Activated T-cell treated with anti-CD3 and anti-CD28 coated beads, Interleukin-2, amount 50 U/mL, for 24 hours (primary cell): ENCODE results near the gene UBAC1.
"Not testable (repeated sequence)": the region's sequence is repeated elsewhere in the genome, so short reads cannot be mapped to it uniquely, and the experiment has no call there.

ENCODE experiments used
- DNase-seq: peaks from one replicate; pipeline ENCODE4 v3.0.0-alpha.2; 2020
- H3K27ac Mint-ChIP-seq: 2 replicates; pipeline ENCODE4 v1.8.0; 2020; ENCODE audit warnings: mild to moderate bottlenecking, mixed read lengths
- H3K27me3 Mint-ChIP-seq: 2 replicates; pipeline ENCODE4 v1.8.0; 2020; ENCODE audit warnings: mixed read lengths
- H3K36me3 Mint-ChIP-seq: 2 replicates; pipeline ENCODE4 v1.8.0; 2020; ENCODE audit warnings: low read depth, mixed read lengths
- H3K4me1 Mint-ChIP-seq: 2 replicates; pipeline ENCODE4 v1.8.0; 2020; ENCODE audit warnings: low read depth, mixed read lengths
- H3K4me3 Mint-ChIP-seq: 2 replicates; pipeline ENCODE4 v1.8.0; 2020; ENCODE audit warnings: mild to moderate bottlenecking, moderate library complexity, mixed read lengths
- H3K9me3 Mint-ChIP-seq: 2 replicates; pipeline ENCODE4 v1.8.0; 2020; ENCODE audit warnings: mixed read lengths

The UBAC1 gene

DNA sequence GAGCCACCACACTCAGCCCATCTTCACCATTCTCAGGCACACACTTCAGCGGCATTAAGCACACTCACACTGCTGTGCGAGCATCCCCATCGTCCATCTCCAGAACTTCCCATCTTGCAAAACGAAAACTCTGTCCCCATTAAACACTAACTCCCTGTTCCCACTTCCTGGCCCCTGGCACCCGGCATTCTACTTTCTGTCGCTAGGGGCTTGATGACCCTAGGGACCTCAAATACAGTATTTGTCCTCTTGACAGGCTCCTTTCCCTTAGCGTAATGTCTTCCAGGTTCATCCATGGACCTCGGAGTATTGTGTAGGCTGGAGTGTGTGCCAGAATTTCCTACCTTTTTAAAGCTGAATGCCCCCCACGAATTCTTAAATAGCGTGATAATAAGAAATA is 14.7 kb upstream of the UBAC1 start:
- H3K27ac Mint-ChIP-seq, result no peak overlapping the region
- peaks cover 29% of the 10 kb centered on the region for H3K4me1 Mint-ChIP-seq
- no peaks in the 10 kb centered on the region for H3K27me3 Mint-ChIP-seq
- DNase-seq, result no peak
- H3K9me3 Mint-ChIP-seq, result no peaks in the 10 kb centered on the region
- no peak overlapping the region for H3K4me3 Mint-ChIP-seq
- no peaks in the 10 kb centered on the region for H3K36me3 Mint-ChIP-seq

DNA sequence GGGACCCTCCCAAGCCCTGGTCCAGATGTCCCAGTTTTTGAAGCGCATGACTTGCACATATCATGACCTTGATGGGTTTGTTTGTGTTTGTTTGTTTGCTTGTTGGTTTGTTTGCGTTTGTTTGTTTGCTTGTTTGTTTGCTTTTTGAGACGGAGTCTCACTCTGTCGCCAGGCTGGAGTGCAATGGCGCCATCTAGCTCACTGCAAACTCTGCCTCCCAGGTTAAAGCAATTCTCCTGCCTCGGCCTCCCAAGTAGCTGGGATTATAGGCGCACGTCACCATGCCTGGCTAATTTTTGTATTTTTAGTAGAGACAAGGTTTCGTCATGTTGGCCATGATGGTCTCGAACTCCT is 13.0 kb upstream of the UBAC1 start:
- no peaks in the 10 kb centered on the region for H3K36me3 Mint-ChIP-seq
- no peak for DNase-seq
- no peak overlapping the region for H3K4me3 Mint-ChIP-seq
- H3K4me1 Mint-ChIP-seq, result peaks cover 20% of the 10 kb centered on the region
- no peaks in the 10 kb centered on the region for H3K27me3 Mint-ChIP-seq
- H3K9me3 Mint-ChIP-seq, result no peaks in the 10 kb centered on the region
- H3K27ac Mint-ChIP-seq, result no peak overlapping the region

DNA sequence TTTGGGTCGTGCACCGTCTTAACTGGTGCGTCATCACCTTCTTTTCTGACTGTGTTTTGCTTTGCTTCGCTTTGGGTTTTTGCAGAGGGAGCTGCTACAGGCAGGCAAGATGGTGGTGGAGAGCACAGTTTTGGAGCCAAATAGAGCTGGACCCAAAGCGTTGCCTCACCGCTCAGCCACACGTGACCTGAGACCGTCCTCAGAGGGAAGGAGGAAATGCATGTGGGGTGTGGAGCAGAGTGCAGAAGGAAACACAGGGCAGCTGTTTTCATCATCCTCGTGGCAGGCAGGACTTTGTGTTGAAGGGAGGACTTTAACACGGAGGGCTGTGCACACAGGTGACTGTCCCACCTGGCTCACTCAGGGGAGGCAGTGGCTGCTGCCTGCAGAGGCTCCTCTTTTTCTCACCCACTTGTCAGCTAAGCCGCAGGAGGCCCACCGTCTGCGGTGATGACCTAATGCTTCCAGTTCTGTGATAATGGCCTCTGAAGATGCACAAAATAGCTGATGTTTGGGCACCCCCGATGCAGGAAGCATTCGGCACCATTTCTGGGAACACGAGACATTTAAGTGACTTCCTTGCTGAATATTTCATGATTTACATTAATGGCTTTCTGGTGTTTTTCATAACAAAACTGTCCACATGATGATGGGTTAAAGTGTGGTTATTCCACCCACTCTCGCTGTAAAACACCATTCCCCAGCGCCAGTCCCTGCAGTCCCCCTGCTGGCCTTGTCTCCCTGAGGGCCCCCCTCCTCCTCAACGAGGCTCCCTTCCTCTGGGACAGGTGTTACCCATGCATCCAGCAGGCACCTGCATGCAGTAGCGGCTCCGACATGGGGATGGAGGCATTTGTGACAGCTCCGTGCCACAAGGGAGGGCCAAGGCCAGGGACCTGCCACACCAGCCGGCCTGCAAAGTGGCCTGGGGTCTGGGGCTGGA is 12.4 kb upstream of the UBAC1 start:
- H3K4me1 Mint-ChIP-seq, result peaks cover 14% of the 10 kb centered on the region
- DNase-seq, result no peak
- H3K27ac Mint-ChIP-seq, result no peak overlapping the region
- H3K36me3 Mint-ChIP-seq, result no peaks in the 10 kb centered on the region
- H3K9me3 Mint-ChIP-seq, result no peaks in the 10 kb centered on the region
- H3K27me3 Mint-ChIP-seq, result no peaks in the 10 kb centered on the region
- H3K4me3 Mint-ChIP-seq, result no peak overlapping the region

DNA sequence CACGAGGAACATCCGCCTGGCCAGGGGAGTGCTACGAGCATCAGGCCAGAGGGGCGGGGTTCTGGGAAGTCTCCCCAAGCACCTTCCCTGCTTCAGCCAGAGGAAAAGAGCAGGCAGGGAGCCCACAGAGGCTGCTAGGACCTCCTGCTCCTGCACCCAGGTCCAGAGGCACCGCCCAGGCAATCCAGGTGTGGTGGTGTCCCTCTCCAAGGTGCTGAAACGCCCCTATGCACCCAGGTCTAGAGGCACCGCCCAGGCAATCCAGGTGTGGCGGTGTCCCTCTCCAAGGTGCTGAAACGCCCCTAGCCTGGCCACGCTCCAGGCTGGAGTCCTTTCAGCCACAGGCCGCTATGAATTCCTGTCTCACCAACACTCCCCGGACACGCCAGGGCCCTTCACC is 10.7 kb upstream of the UBAC1 start:
- Mint-ChIP-seq H3K4me3 (no peak overlapping the region), H3K27ac (no peak overlapping the region), H3K9me3 (no peaks in the 10 kb centered on the region), H3K27me3 (peaks cover 2% of the 10 kb centered on the region), H3K4me1 (peaks cover 20% of the 10 kb centered on the region), H3K36me3 (no peaks in the 10 kb centered on the region)
- peak; percentile 54 for DNase-seq

DNA sequence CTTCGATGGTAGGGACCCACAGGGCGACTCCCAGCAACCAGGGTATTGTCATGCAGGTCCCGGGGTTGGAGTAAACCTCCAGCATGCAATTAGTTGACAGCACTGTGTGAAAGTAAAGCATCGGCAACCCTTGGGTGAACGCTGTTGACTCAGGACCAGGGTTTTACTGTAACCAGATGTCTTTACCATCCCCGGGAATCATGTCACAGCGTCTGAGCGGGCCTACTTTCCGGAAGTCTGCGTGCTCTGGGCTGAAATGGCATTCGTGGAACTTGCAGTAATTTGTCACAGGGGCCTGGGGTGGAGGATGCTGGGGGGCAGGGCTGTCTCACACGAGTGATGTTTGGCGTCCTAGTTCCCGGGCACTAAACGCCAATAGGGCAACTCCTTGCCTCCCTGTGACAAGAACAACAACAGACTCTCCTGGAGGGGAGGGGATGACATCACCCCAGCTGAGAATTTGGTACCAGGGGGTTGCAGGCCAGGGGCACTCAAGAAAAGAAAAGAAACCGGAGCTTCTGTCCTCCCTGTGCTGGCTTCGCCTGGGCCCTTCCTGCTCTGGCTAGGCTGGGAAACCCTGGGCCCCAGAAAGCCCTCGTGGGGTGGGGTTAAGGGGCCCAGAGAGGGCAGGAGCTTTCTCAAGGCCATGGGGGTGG is 10.1 kb upstream of the UBAC1 start:
- Mint-ChIP-seq H3K4me1 (peaks cover 16% of the 10 kb centered on the region), H3K4me3 (no peak overlapping the region), H3K9me3 (no peaks in the 10 kb centered on the region), H3K27ac (no peak overlapping the region), H3K27me3 (peaks cover 2% of the 10 kb centered on the region), H3K36me3 (no peaks in the 10 kb centered on the region)
- no peak for DNase-seq

DNA sequence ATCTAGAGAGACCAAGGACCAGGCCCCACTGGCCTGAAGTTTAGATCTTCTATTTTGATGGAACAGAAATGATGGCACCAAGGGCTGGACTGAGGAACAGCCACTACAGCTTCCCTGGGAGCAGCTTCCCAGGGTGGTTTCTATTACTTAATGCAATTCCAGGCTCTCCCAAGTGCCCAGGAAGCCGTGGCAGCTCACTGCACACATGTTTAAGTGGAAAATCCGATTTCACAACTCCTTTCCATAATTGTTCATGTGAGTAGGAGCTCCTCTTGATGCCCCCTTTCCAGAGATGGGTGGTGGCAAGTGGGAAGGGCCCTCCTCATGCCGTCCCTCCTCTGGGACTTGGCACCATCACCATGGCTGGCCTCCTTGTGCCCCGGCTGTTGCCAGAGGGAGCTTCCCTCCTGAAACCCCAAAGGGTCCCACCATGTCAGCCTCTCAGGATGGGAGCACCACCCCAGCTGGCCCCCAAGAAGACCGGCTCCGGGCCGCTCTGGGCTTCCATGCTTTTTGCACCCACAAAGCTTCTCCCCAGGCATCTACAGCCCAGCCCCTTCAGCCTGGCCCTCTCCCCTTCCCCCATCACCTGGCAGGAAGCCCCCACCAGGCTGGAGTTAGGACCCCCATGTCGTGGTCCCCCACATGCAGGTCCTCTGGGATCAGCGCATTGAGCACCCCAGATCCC is 9.1 kb upstream of the UBAC1 start:
- Mint-ChIP-seq H3K27ac (no peak overlapping the region), H3K4me1 (peaks cover 16% of the 10 kb centered on the region), H3K27me3 (peaks cover 2% of the 10 kb centered on the region), H3K4me3 (no peak overlapping the region), H3K36me3 (no peaks in the 10 kb centered on the region), H3K9me3 (no peaks in the 10 kb centered on the region)
- no peak for DNase-seq

DNA sequence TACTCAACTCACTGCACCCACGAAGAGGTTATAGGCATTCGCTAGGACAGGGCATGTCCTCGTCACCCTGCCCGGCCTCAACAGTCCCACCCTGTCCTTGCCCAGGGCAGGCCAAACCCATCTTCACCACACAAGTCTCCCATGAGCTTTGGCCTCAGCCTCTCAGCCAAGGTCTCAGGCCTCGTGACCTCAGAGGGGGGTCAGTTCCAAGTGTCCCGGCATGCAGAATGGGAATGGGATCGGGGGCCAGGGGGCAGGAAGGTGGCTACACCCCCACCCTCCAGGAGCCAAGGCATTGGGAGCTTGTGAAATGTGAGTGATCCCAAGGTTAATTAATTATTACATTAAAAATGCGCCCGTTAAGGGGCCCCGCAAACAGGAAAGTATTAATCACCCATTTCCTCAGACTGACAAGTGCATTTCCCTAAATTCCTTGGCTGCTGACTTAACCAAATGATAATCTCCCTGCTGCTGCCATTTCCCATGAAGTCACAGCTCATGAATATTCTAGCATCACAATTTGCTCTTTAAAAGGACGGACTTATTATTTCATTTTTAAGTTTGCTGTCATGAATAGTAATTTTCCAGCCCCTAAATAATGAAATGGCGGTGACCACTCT is 8.0 kb upstream of the UBAC1 start:
- H3K36me3 Mint-ChIP-seq, result no peaks in the 10 kb centered on the region
- H3K27ac Mint-ChIP-seq, result no peak overlapping the region
- DNase-seq, result no peak
- no peak overlapping the region for H3K4me3 Mint-ChIP-seq
- H3K4me1 Mint-ChIP-seq, result peaks cover 16% of the 10 kb centered on the region
- H3K9me3 Mint-ChIP-seq, result no peaks in the 10 kb centered on the region
- peaks cover 2% of the 10 kb centered on the region for H3K27me3 Mint-ChIP-seq

DNA sequence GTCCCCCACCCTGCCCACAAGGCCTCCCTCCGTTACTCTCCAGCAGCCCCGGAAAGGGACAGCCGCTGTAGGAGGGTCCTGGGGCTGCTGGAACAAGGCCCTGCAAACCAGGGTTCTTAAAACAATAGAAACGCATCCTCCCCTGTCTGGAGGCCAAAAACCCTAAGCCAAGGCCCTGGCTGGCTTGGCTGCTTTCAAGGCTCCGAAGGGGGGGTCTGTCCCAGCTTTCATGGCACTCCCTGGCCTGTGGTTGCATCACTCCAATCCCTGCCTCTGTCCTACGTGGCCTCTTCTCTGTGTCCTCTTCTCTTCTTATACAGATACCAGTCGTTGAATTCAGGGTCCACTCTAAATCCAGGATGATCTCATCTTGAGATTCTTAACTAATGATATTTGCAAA is 7.4 kb upstream of the UBAC1 start:
- Mint-ChIP-seq H3K36me3 (no peaks in the 10 kb centered on the region), H3K4me1 (peaks cover 12% of the 10 kb centered on the region), H3K9me3 (no peaks in the 10 kb centered on the region), H3K4me3 (no peak overlapping the region), H3K27me3 (peaks cover 2% of the 10 kb centered on the region), H3K27ac (no peak overlapping the region)
- no peak for DNase-seq

DNA sequence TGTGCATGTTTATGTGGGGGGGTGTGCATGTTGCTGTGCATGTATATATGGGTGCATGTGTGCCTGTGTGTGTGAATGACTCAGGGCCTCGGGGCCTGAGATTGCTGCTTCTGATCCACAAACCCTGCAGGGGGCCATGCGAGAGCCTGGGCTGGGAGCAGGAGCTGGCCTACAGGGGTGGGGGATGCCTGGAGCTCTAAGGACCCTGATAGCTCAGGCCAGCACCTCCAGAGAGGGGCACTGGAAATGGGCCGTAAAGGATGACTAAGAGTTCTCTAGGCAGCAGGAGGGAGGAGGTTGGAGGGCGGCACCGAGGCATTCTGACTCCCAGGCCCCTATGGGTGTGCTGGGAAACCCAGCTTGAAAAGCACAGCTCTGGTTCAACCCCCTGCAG is 6.9 kb upstream of the UBAC1 start:
- no peak overlapping the region for H3K4me3 Mint-ChIP-seq
- no peaks in the 10 kb centered on the region for H3K9me3 Mint-ChIP-seq

DNA sequence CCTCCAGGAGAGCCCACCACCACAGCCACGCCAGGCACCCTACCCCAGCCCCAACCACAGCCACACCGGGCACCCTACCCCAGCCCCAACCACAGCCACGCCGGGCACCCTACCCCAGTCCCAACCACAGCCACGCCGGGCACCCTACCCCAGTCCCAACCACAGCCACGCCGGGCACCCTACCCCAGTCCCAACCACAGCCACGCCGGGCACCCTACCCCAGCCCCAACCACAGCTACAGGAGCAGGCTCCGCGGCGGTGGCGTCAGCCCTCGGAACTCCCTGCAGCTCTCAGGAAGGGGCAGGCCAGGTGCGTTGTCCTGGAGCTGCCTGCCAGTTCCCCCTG is 5.7 kb upstream of the UBAC1 start:
- not testable (repeated sequence) for H3K27me3 Mint-ChIP-seq, H3K9me3 Mint-ChIP-seq, H3K36me3 Mint-ChIP-seq, DNase-seq, H3K27ac Mint-ChIP-seq, H3K4me3 Mint-ChIP-seq
- peaks cover 17% of the 10 kb centered on the region for H3K4me1 Mint-ChIP-seq

More for the DNA sequence above, 6.9 kb upstream of the UBAC1 start:
- no peak for DNase-seq
- H3K4me1 Mint-ChIP-seq, result peaks cover 8% of the 10 kb centered on the region
- no peaks in the 10 kb centered on the region for H3K36me3 Mint-ChIP-seq
- peaks cover 2% of the 10 kb centered on the region for H3K27me3 Mint-ChIP-seq
- H3K27ac Mint-ChIP-seq, result no peak overlapping the region

DNA sequence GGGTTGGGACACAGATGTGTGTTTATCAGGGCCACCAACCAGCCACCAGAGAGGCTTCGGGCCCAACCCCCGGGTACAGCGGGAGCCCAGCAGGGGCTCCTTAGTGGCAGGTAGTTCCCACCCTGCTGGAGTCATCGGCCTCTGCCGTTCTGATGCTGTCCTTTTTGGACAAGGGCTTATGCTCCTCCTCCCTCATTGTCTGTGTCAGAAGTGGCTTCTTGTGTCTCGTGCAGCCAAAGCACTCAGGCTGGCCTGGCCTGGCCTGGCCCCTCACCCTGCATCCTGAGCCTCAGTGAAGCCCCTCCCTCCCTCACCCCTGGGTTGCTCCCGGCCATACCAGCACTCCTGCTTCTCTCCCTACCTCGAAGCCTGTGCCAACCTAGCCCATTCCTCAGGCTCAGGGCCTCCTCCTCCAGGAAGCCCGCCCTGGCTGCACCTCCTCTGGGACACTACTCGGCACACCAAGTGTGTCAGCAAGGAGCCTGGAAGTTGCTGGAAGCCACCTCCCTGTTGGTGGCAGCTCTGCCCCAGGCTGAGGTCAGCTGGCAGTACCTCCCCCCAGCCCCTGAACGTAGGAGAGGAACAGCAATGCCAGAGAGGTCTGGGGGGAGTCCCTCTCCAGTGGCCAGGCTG is 4.1 kb upstream of the UBAC1 start:
- H3K36me3 Mint-ChIP-seq, result peaks cover 4% of the 10 kb centered on the region
- peaks cover 26% of the 10 kb centered on the region for H3K4me1 Mint-ChIP-seq
- H3K4me3 Mint-ChIP-seq, result no peak overlapping the region
- DNase-seq, result no peak
- no peak overlapping the region for H3K27ac Mint-ChIP-seq
- H3K9me3 Mint-ChIP-seq, result no peaks in the 10 kb centered on the region
- peaks cover 2% of the 10 kb centered on the region for H3K27me3 Mint-ChIP-seq

DNA sequence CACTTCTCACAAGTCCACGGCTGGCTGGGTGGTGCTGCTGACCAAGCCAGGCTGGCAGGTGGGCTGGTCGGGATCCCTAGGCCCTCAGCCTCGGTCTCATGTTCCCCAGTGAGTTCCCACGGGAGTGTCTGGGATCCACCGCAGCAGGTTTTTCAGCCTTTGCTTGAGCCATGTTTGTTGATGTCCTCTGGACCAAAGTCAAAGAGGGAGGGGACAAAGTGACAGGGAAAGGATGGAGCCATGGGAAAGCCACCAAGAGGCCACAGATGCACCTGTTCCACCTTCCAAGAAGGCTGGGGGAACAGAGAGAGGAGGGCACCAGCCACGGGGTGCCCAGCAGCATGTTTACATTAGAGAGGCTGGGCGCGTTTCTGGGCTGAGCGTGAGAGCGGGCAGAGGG is 2.8 kb upstream of the UBAC1 start:
- H3K9me3 Mint-ChIP-seq, result no peaks in the 10 kb centered on the region
- H3K27me3 Mint-ChIP-seq, result peaks cover 2% of the 10 kb centered on the region
- H3K36me3 Mint-ChIP-seq, result peaks cover 6% of the 10 kb centered on the region
- H3K27ac Mint-ChIP-seq, result no peak overlapping the region
- no peak overlapping the region for H3K4me3 Mint-ChIP-seq
- no peak for DNase-seq
- peaks cover 37% of the 10 kb centered on the region for H3K4me1 Mint-ChIP-seq

DNA sequence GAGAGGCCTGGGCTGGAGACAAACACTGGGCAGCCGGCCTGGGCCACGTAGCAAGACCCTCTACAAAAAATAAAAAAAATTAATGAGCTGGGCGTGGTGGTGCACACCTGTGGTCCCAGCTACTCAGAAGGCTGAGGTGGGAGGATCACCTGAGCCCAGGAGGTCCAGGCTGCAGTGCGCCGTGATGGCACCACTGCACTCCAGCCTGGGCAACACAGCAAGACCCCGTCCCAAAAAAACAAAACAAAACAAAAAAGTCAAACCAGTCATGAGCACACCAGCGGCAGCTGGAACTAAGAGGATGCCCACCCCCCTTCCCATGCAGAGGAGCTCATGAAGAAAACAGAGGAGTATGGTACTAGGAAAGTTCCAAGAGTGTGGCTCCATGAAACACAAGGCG is 2.2 kb upstream of the UBAC1 start:
- Mint-ChIP-seq H3K27me3 (peaks cover 2% of the 10 kb centered on the region), H3K4me1 (peaks cover 43% of the 10 kb centered on the region), H3K9me3 (no peaks in the 10 kb centered on the region), H3K4me3 (no peak overlapping the region), H3K36me3 (peaks cover 7% of the 10 kb centered on the region), H3K27ac (no peak overlapping the region)
- DNase-seq, result no peak

DNA sequence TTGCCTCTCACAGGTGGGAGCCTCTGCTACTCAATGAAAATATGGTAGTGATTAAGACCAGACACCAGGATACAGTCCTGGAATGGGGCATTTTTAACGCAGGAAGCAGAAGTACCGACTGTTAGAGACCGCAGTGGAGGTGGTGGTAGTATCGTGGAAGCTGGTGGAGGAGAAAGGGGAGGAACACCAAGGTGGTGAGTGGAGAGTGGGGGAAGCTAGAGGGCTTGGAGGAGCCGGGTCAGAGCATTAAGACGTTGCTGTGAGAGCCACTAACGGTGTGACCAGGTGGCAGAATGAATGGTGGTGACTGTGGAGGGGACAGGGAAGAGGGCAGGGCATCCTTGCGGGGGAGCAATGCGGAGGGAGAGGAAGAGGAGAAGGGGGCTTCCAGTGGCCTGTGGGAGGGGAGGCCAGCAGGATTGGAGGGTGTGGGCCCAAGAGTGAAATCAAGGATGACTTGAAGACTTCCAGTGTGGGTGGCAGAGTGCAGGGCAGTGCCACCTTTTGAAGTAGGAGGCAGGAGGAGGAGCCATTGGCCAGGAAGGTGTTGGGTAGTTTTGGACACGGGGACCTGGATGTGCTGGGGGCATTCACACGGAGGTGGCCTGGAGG is 1.6 kb upstream of the UBAC1 start:
- Mint-ChIP-seq H3K9me3 (no peaks in the 10 kb centered on the region), H3K4me1 (peaks cover 44% of the 10 kb centered on the region), H3K36me3 (peaks cover 9% of the 10 kb centered on the region), H3K4me3 (peak overlapping the region; percentile 79), H3K27me3 (peaks cover 2% of the 10 kb centered on the region), H3K27ac (peak overlapping the region; percentile 54)
- no peak for DNase-seq
